Endodermal cell (in vitro differentiated cells): ENCODE measurements around the gene PTPN12. TPM values are rescaled to one million over a fixed set of nuclear protein-coding genes. Genes with fewer than 3 reads are reported as not detected.

Experiments
- DNase-seq: peaks from one replicate; pipeline ENCODE4 v3.0.0-alpha.2; 2017
- H3K27ac ChIP-seq: 2 replicates; pipeline ENCODE4 v1.5.1; 2013; ENCODE audit warnings: mild to moderate bottlenecking, low read depth, low read length, moderate library complexity
- H3K27me3 ChIP-seq: 2 replicates; pipeline ENCODE4 v1.6.1; 2013; ENCODE audit warnings: mild to moderate bottlenecking, low read length, moderate library complexity; ENCODE audit not compliant: insufficient read depth, control insufficient read depth, poor library complexity, severe bottlenecking
- H3K36me3 ChIP-seq: 2 replicates; pipeline ENCODE4 v1.7.0; 2013; ENCODE audit warnings: mild to moderate bottlenecking, low read length, moderate library complexity; ENCODE audit not compliant: control insufficient read depth, insufficient read depth
- H3K4me1 ChIP-seq: one replicate; pipeline ENCODE4 v1.7.0; 2013; ENCODE audit warnings: low read length; ENCODE audit not compliant: control insufficient read depth, insufficient read depth
- H3K4me3 ChIP-seq: 2 replicates; pipeline ENCODE4 v1.5.1; 2013; ENCODE audit warnings: mild to moderate bottlenecking, low read length, moderate library complexity
- H3K9ac ChIP-seq: 2 replicates; pipeline ENCODE4 v1.6.1; 2013; ENCODE audit warnings: mild to moderate bottlenecking, low read length, moderate library complexity; ENCODE audit not compliant: poor library complexity, severe bottlenecking; ENCODE audit errors: extremely low read depth
- H3K9me3 ChIP-seq: 2 replicates; pipeline ENCODE4 v1.6.1; 2013; ENCODE audit warnings: mild to moderate bottlenecking, low read length, moderate library complexity; ENCODE audit not compliant: control insufficient read depth
- H3K27ac Mint-ChIP-seq: 2 replicates; pipeline ENCODE4 v1.8.0; 2020; ENCODE audit warnings: mixed read lengths
- H3K27me3 Mint-ChIP-seq: 2 replicates; pipeline ENCODE4 v1.8.0; 2021; ENCODE audit warnings: mild to moderate bottlenecking, mixed read lengths; ENCODE audit not compliant: insufficient read depth
- H3K36me3 Mint-ChIP-seq: 2 replicates; pipeline ENCODE4 v1.8.0; 2020; ENCODE audit warnings: low read depth, mixed read lengths
- H3K4me1 Mint-ChIP-seq: 2 replicates; pipeline ENCODE4 v1.8.0; 2020; ENCODE audit warnings: mixed read lengths
- H3K4me3 Mint-ChIP-seq: 2 replicates; pipeline ENCODE4 v1.8.0; 2020; ENCODE audit warnings: mild to moderate bottlenecking, moderate library complexity, mixed read lengths
- H3K9me3 Mint-ChIP-seq: 2 replicates; pipeline ENCODE4 v1.8.0; 2020; ENCODE audit warnings: mild to moderate bottlenecking, mixed read lengths
- WGBS, 2 experiments: methylation state at CpG; one replicate each; pipeline versions ENCODE4 v1.1.5 to v1.1.7; 2013; ENCODE audit warnings: missing lambda C conversion rate in 2 of 2, mixed read lengths in 1 of 2; ENCODE audit not compliant: insufficient coverage in 1 of 2, insufficient read length in 1 of 2; 5-methylcytosine and 5-hydroxymethylcytosine counted together
- total RNA-seq, 2 donors: library from RNA; stranded (reverse); fragmentation: NEBNext Ultra II Directional in 1 of 2; extraction: Animal tissue kit (Norgen Biotek cat#: 25700) in 1 of 2; gene quantifications; 2 replicates in 1 of 2; 3 replicates in 1 of 2; pipeline ENCODE4 v1.2.1, GENCODE V29; 2021
- TF ChIP-seq, protein P1 (sequence below): fragments of 200-600 bp; sonication (generic); conservative IDR thresholded peaks from 2 replicates; pipeline ENCODE4 v1.5.0; 2021; ENCODE audit warnings: antibody characterized with exemption, mild to moderate bottlenecking

PTPN12 gene
- total RNA-seq, 2 donors from 2014 or later, result 147 to 158 TPM

- Mint-ChIP-seq H3K4me1 (no peaks in the 10 kb centered on the region), H3K4me3 (no peak overlapping the region), H3K36me3 (no peaks in the 10 kb centered on the region), H3K27me3 (no peaks in the 10 kb centered on the region), H3K27ac (no peak overlapping the region), H3K9me3 (peaks cover 3% of the 10 kb centered on the region)
- TF ChIP-seq, protein P1, sequence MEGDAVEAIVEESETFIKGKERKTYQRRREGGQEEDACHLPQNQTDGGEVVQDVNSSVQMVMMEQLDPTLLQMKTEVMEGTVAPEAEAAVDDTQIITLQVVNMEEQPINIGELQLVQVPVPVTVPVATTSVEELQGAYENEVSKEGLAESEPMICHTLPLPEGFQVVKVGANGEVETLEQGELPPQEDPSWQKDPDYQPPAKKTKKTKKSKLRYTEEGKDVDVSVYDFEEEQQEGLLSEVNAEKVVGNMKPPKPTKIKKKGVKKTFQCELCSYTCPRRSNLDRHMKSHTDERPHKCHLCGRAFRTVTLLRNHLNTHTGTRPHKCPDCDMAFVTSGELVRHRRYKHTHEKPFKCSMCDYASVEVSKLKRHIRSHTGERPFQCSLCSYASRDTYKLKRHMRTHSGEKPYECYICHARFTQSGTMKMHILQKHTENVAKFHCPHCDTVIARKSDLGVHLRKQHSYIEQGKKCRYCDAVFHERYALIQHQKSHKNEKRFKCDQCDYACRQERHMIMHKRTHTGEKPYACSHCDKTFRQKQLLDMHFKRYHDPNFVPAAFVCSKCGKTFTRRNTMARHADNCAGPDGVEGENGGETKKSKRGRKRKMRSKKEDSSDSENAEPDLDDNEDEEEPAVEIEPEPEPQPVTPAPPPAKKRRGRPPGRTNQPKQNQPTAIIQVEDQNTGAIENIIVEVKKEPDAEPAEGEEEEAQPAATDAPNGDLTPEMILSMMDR, result no peak
- DNase-seq, result no peak
- Histone ChIP-seq H3K36me3 (no peaks in the 10 kb centered on the region), H3K4me3 (no peak overlapping the region), H3K27me3 (no peaks in the 10 kb centered on the region), H3K27ac (no peak overlapping the region), H3K9me3 (no peaks in the 10 kb centered on the region), H3K9ac (no peak overlapping the region), H3K4me1 (no peaks in the 10 kb centered on the region)
Measured at GRCh38 chr7:77528368-77528767, 8.7 kb upstream of the PTPN12 start.

DNA sequence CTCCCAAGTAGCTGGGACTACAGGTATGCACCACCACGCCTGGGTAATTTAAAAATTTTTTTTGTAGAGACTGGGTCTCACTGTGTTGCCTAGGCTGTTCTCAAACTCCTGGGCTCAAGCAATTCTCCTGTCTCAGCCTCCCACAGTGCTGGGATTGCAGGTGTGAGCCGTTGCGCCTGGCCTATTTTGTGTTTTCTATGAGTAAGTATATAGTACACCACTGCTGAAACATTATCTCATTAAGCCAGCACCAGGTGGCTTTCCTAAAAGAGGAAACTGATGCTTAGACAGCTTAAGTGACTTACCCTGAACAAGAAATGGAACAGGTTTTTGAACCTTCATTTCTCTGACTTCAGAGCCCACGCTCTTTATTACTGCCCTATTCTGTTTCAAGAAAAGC is 7.8 kb upstream of the PTPN12 start:
- Mint-ChIP-seq H3K27ac (no peak overlapping the region), H3K9me3 (peaks cover 6% of the 10 kb centered on the region), H3K4me1 (no peaks in the 10 kb centered on the region), H3K36me3 (no peaks in the 10 kb centered on the region), H3K27me3 (no peaks in the 10 kb centered on the region), H3K4me3 (no peak overlapping the region)
- no peak overlapping the region for H3K9ac ChIP-seq
- H3K4me1 ChIP-seq, result no peaks in the 10 kb centered on the region
- no peaks in the 10 kb centered on the region for H3K36me3 ChIP-seq
- H3K4me3 ChIP-seq, result no peak overlapping the region
- H3K27me3 ChIP-seq, result no peaks in the 10 kb centered on the region
- H3K9me3 ChIP-seq, result no peaks in the 10 kb centered on the region
- 71 to 81% methylated on average over 2 to 3 of the region's 4 CpGs for whole genome bisulfite sequencing, 2 experiments
- no peak for DNase-seq
- no peak overlapping the region for H3K27ac ChIP-seq
- TF ChIP-seq, protein P1, result no peak

- no peaks in the 10 kb centered on the region for H3K4me1 Mint-ChIP-seq
- Histone ChIP-seq H3K9ac (no peak overlapping the region), H3K9me3 (peaks cover 11% of the 10 kb centered on the region), H3K4me1 (no peaks in the 10 kb centered on the region), H3K27ac (no peak overlapping the region), H3K27me3 (no peaks in the 10 kb centered on the region), H3K4me3 (no peak overlapping the region), H3K36me3 (no peaks in the 10 kb centered on the region)
- H3K27ac Mint-ChIP-seq, result no peak overlapping the region
- WGBS, 2 experiments, result 92 to 97% methylated on average over 2 of the region's 2 CpGs
- no peaks in the 10 kb centered on the region for H3K27me3 Mint-ChIP-seq
- no peak overlapping the region for H3K4me3 Mint-ChIP-seq
- peaks cover 21% of the 10 kb centered on the region for H3K9me3 Mint-ChIP-seq
- TF ChIP-seq, protein P1, result no peak
- H3K36me3 Mint-ChIP-seq, result no peaks in the 10 kb centered on the region
- DNase-seq, result no peak
Measured at GRCh38 chr7:77531038-77531437, 6.1 kb upstream of the PTPN12 start.
